ENCODE results near the gene TIA1.
"Not testable (repeated sequence)": the region's sequence is repeated elsewhere in the genome, so short reads cannot be mapped to it uniquely, and the experiment has no call there.

The TIA1 gene, protein sequence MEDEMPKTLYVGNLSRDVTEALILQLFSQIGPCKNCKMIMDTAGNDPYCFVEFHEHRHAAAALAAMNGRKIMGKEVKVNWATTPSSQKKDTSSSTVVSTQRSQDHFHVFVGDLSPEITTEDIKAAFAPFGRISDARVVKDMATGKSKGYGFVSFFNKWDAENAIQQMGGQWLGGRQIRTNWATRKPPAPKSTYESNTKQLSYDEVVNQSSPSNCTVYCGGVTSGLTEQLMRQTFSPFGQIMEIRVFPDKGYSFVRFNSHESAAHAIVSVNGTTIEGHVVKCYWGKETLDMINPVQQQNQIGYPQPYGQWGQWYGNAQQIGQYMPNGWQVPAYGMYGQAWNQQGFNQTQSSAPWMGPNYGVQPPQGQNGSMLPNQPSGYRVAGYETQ

DNA sequence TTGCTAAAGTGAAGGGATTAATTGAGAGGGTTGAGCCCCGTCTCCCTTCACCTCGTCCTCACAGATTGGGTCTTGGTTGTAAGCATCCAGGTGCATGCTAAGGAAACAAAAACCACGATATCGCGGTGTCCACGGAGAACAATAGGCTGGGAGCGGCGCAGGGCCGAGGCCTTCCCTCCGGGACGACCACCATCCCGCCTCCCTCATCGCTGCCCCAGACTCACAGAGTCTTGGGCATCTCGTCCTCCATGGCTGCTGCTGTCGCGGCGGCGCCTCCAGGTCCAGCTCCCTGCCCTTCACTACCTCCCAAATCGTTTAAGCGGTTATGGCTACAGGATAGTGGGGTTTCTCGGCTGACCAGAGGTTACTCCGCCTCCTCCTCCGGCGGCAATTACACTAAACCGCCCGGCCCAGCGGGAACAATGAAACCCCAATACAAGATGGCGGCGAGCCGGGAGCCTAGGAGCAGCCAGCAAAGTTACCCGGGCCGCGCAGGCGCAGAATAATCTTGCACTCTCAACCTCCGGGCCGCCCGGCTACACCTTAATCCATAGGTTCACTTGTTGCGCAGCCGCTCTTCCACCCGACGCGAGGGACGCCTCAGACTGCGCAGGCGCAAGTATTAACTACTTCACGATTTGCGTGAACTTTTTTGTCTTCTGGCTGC lies at the start of gene TIA1:
Gene TIA1 (minus strand): TSS at position 448 of the 667 bp plus-strand sequence. CDS start 198 bp downstream, at position 250.
- DNase-seq, result peak; percentile 99 to 100 (median 100)

DNA sequence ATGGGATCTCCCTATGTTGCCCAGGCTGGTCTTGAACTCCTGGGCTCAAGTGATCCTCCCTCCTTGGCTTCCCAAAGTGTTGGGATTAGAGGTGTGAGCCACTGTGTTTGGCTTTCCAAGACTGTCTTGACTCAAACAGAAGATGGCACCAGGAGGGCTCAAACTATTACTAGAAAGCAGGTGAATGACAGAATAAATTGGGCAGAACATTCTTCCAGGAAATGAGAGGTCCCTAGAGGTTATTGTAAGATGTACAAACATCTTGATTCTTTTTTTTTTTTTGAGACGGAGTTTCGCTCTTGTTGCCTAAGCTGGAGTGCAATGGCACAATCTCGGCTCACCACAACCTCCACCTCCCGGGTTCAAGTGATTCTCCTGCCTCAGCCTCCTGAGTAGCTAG lies 49.4 kb upstream of the TIA1 start:
- not testable (repeated sequence) for DNase-seq

DNA sequence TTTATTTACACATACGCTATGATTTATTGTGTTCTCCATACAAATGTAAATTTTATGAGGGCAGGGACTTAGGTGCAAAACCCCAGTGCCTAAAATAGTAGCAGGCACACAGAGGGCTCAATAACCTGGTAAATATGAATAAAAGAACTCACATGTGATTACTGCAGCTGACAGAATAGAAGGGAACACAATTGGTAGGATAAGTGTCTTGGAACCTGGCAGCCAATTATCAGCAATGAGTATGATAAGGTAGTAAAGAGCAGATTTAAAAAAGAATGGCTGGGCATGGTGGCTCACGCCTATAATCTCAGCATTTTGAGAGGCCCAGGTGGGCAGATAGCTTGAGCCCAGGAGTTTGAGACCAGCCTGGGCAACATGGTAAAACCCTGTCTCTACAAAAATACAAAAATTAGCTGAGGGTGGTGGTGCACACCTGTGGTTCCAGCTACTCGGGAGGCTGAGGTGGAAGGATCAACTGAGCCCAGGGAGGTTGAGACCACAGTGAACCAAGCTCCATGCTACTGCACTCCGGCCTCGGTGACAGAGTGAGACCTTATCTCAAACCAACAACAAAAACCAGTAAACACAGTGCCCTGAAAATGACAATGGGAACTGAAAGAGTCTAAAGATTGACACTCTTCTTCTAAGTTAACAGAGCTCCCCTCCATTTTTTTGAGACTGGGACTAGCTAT lies 35.2 kb upstream of the TIA1 start:
- DNase-seq, result no peak

DNA sequence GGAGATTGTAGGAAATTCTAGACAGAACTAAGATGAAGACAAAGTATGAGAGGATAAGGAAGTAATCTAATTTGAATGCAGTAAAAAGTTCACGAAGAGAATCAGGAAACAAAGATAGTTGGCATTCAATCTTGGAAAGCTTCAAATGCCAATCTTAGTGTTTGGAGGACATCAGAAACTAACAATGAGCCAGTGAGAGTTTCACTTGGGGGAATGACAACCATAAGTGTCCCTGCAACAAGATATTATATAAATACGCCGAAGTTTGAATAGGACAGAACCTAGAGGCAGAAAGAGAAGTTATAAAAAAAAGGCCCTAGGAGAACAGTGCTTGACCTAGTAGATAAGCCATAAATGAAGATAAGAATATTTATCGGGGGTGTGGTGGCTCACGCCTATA lies 34.0 kb upstream of the TIA1 start:
- no peak for DNase-seq

DNA sequence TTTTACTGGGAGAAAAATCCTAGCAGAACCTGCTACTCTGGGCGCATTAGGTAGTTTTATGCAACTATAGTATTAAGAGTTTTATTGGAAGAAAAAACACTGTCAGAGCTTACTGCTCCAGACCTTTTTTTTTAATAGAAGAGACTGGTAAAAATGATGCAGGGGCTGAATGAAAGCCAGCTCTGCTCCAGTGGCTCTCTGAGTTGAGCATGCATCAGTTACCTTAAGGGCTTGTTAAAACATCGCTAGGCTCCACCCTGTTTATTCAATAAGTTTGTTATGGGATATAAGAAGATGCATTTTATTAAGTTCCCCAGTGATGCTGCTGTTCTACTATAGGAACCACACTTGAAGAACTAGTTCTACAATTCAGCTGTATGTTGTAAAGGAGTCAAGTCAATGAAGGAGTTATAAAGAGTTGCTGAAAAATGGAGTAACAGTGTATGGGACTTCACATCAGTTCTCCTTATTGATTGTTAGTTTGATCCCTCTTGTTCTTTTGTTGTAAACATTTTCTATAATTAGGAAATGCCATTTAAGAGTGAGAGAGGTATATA lies 31.9 kb upstream of the TIA1 start:
- DNase-seq, result no peak

DNA sequence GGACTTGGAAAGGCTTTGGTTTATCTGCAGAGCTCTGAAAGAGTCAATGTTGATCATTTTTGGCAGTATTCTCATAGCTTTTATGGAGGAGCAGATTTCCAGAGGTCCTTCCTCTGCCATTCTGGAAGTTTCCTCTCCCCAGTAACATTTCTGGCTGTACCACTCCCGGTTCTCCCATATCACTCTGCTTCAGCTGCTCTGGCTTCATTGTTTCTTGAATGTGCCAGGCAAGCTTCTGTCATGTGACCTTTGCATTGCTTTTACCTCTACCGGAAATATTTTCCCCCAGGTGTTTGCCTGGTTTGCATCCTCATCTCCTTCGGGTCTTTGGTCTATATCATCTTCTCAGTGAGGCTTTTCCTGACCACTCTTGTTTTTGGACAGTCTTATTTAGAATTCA lies 21.9 kb upstream of the TIA1 start:
- DNase-seq, result no peak

DNA sequence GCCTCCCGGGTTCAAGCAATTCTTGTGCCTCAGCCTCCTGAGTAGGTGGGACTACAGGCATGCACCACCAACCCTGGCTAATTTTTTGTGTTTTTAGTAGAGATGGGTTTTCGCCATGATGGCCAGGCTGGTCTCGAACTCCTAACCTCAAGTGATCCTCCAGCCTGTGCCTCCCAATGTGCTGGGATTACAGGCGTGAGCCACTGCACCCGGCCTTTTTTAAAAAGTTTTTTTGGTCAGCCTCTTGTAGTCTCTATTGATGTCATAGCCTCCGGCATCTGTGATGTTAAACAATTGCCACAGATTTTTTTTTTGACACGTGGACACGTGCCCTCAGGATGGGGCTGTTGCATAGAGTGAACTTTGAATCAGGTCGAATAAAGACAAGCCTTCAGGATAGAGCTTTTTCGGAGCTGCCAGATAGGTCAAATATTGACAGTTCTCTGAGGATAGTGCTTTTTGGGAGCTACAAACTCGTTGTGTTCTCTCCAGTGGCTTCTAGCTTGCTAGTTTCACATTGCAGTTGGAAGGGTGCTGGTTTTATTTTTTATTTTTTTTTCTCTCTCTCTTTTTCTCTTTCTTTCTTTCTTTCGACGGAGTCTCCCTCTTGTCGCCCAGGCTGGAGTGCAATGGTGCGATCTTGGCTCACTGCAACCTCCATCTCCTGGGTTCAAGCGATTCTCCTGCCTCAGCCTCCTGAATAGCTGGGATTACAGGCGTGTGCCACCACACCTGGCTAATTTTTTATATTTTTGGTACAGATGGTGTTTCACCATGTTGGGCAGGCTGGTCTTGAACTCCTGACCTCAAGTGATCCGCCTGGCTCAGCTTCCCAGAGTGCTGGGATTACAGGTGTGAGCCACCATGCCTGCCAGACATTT lies 21.2 kb upstream of the TIA1 start:
- not testable (repeated sequence) for DNase-seq

DNA sequence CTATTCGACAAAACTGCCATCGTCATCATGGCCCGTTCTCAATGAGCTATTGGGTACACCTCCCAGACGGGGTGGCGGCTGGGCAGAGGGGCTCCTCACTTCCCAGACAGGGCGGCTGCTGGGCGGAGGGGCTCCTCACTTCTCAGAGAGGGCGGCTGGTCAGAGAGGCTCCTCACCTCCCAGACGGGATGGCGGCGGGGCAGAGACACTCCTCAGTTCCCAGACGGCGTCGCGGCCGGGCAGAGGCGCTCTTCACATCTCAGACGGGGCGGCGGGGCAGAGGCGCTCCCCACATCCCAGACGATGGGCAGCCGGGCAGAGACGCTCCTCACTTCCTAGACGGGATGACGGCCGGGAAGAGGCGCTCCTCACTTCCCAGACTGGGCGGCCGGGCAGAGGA lies 18.5 kb upstream of the TIA1 start:
- not testable (repeated sequence) for DNase-seq

DNA sequence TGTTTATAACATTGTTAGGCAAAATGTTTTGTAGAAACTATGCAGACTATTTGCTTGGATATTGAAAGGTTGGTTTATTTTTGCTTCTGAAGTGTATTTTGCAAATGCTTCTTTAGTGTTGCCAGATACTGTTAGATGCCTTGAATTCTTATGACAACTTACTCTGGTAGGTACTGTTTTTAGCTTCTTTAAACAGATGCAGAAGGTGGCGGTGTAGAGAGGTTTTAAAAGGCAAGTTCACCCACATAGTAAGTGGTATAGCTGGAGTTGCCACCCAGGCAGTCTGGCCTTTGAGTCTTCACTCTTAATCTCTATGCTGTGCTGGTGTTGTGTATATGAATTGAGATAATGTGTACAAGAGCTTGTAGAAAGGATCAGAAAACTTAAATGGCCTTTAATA lies 13.1 kb upstream of the TIA1 start:
- DNase-seq, result no peak

DNA sequence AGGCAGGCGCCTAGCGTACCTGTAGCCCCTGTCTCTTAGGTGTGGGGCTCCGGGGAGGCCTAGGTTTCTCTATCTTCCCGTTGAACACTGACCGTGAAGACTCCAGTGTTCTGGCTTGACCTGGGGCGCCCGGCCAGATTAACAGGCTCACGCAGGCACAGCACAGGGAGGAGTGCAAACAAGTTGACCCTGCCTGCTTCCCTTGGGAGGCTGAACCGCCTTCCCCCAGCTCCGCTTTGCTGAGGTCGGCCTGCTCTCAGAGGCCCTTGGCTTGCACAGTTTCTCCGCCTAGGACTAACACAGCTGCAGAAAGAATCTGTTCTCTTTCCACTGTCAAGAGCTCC lies 10.1 kb upstream of the TIA1 start:
- peak in 1 of 3 experiments; percentile 76 for DNase-seq

DNA sequence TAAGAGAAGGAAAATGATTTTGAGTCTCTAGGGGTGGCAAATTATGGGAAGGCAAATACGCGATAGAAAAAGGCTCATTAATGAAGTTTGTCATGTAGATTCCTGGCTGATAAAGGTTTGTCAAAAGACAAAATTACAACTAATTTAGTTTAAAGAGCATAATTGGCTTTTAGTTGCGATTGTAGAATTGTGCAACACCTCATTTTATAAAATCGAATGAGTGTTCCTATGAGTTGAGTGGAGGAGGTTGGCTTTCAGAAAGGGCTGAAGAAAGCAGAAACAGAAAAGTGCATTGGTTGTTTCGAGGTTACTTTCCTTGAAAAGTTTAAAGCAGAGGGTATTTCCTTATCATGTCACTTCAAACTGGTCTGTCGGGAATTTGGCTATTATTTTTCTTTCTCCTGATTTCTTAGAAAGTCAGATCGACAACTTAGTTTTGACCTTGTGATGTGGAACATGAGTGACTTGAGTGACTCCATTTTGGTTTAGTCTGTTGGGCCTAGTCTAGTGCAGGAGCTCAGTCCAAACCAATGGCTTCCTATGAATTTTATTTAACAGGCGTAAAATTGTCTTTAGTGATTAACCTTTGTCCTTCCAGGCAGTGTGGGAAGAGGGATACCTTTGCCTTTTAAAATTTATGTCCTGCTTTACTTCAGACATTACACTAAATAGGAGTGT lies 7.3 kb upstream of the TIA1 start:
- DNase-seq, result no peak

DNA sequence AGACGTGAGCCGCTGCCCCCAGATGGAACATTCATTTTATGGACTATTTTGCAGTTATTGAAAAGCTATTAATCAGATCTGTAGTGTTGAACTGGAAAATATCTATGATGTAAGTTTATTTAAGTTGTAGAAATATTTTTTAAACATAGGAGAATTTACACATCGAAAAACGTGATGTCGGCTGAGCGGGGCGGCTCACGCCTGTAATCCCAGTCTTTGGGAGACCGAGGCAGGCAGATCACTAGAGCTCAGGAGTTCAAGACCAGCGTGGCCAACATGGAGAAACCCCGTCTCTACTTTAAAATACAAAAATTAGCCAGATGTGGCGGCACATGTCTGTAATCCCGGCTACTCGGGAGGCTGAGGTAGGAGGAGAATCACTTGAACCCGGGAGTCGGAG lies 2.0 kb upstream of the TIA1 start:
- DNase-seq, result no peak

DNA sequence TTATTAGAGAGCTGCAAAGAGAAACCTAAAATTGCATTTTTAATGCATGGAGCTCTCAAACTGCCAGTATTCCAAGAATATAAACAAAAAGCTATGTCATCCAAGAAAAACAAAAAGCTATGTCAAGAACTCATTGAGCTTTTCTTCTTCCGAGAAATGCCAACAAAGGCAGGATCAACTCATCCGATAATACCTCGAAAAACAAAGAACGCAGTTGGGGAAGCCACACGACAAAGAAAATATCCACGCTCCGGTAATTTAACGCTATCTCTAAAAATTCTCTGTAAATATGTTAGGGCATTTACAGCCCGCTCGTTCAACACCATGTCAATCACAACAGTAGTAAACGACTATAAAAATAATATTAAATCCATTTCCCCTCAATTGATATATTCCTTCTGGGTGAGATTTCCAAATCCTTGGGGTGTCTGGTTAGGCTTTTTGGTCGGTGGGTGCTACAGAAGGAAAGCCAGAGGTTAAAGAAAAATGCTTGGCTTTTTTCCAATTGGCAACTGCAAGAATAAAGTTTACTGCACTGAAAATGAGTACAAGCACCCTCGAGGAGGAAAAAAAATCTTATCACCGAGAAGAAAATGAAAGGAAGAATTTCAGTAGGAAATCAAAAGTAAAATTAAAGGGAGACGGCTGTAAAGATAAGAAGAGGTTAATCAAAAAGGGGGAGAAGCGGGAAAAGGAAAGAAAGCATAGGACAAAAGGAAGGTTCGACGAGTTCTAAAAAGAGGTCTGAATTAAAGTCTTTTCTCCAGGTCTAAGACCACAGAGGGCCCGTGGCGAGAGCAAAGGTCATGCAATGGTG lies 856 bp downstream of the TIA1 start:
- peak; percentile 49 to 89 (median 61) for DNase-seq

DNA sequence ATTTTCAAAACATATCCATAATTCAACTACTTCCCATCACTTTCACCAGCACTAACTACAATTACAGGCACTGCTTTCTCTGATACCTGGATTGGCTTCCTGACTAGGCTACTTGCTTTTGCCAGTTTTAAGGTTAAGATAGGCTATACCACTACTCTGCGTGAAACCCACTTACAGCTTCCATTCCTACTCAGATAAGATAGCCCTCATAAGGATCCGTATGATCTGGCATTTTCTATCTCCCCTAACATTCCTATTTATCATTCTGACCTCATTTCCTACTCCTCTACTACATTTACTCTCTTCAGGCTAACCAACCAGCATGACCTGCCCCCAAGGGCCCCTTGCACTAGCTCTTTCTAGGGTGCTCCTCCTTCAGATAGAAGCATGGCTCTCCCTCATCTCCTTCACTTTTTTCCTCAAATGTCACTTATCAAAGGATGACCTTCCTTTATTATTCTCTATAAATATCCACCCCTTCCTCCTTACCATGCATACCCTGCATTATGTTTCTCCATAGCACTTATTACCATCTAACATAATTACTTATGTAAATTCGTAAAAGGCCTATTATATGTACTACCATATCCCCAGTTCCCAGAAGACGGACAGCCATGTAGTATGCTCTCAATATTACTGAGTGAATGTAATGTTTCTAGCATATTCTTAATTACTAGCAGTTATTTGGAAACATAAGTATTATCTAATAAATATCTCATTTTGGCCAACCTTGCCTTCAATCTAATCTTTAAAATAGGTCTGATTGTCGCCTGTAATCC lies 4.4 kb downstream of the TIA1 start:
- no peak for DNase-seq

DNA sequence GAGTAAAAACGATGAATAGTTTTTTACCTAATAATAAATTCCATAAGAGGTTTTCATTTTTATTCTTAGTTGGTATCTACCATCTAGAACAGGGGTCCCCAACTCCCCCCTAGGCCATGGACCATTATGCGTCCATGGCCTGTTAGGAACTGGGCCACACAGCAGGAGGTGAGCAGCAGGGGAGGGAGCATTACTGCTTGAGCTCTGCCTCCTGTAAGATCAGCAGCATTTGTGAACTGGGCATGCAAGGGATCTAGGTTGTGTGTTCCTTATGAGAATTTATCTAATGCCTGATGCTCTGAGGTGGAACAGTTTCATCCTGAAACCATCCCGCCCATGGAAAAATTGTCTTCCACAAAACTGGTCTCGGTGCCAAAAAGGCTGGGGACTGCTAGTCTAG lies 5.9 kb downstream of the TIA1 start:
- DNase-seq, result no peak

DNA sequence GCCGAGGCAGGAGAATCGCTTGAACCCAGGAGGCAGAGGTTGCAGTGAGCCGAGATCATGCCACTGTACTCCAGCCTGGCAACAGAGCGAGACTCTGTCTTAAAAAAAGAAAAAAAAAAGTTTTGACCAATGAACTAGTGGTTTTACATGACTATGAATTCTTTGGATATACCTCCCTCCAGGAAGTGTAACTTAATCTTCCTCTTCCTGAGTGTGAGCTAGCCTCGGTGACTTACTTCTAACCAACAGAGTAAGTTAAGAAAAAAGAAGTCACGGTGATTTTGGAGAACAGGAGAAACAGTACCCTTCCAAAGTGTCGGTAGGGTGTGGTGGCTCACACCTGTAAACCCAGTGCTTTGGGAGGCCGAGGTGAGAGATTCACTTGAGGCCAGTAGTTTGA lies 7.1 kb downstream of the TIA1 start:
- DNase-seq, result no peak

DNA sequence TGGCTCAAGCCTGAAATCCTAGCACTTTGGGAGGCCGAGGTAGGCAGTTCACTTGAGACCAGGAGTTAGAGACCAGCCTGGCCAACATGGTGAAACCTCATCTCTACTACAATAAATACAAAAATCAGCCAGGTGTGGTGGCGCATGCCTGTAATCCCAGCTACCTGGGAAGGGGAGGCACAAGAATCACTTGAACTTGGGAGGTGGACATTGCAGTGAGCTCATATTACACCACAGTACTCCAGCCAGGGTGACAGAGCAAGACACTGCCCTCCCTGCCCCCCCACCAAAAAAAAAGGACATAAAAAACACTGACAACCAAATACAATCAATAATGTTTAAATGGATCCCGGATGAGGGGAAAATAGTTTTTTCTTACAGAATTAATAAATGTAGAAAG lies 7.8 kb downstream of the TIA1 start:
- no peak for DNase-seq

DNA sequence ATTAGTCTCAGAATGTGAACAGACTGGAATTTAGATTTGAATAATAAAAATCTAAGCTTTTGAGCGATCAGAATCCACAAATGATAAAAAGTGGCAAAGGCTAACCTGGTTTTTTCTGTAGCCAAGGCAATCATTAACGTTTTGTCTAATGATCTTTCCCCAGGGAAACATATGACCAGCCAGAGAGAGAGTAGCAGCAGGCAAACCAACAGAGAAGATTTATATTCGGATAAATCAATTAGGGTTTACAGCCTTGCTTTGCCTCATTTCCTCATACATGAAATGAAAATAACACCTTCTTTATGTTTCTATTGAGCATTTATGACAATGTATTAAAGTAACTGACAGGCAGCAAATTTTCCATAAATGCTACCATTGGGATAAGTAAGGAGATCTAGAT lies 14.5 kb downstream of the TIA1 start:
- DNase-seq, result no peak

DNA sequence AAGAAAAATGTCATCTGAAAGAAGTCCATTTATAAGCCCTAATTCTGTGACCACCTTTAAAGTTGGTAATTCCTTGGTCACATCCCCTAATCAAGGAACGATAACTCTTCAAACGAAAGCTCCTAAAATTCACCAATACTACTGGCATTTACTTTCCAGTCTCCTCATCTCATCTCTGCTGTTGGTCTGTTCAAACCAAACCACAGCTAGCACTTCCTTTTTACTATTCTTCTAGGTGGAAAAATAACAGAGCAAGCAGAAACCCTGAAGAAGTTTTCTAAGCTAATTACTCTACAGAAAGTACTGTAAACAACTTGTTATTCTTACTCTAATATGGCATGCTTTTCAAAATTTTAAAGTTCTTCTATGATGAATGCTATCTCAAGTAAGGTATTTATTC lies 21.6 kb downstream of the TIA1 start:
- DNase-seq, result no peak

DNA sequence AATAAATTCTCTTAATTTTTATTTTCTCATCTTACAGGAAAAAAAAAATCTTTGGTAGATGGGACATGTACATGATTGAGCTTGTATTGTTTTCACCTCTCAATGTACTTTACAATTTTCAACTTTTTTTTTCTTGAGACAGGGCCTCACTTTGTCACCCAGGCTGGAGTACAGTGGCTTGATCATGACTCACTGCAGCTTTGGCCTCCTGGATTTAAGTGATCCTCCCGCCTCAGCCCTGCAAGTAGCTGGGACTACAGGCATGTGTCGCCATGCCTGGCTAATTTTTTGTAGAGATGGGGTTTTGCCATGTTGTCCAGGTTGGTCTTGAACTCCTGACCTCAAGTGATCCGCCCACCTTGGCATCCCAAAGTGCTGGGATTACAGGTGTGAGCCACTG lies 25.1 kb downstream of the TIA1 start:
- DNase-seq, result not testable (repeated sequence)

Measured in NCI-H1417 (cell line).